Measurements from ENCODE around the gene ST8SIA1.
"Not testable (repeated sequence)": the region's sequence is repeated elsewhere in the genome, so short reads cannot be mapped to it uniquely, and the experiment has no call there.

The ST8SIA1 gene, protein sequence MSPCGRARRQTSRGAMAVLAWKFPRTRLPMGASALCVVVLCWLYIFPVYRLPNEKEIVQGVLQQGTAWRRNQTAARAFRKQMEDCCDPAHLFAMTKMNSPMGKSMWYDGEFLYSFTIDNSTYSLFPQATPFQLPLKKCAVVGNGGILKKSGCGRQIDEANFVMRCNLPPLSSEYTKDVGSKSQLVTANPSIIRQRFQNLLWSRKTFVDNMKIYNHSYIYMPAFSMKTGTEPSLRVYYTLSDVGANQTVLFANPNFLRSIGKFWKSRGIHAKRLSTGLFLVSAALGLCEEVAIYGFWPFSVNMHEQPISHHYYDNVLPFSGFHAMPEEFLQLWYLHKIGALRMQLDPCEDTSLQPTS

DNA sequence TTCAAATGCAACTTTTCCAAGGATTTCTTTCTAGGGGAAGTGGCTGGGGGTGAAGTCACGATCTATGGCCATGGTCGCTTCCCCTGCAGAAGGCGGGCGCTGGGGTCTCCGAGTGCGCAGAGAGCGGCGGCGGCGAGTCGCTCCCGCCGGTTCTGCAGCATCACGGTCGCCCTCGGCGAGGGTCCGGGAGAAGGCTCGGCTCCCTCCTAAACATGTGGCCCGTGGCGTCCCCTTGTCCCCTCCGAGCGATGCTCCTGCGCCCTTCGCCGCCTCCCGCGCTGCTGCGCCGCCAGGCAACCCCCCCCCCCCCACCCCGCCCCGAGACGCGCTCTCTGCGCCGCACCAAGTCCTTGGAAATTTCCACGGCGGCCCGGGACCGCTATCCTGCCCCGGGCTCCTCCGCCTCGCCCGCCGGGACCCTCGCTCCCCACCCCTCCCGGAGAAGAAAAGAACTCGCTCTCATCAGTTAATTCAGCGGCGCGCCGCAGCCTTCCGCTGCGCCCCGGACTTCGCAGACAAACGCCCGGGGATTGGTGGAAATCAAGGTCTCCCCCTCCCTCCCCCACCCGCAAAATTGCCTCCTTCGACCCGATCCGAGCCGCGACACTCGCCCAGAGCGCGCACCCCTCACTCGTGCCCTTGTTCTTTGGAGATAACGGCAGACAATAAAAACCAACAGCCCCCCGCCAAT, at the start of gene ST8SIA1:
TSS of gene ST8SIA1 (minus strand) at position 298 of the 691 bp plus-strand sequence. CDS start 475 bp downstream, outside the sequence.
- peak; percentile 31 for DNase-seq (ENCODE audit: low read depth)

DNA sequence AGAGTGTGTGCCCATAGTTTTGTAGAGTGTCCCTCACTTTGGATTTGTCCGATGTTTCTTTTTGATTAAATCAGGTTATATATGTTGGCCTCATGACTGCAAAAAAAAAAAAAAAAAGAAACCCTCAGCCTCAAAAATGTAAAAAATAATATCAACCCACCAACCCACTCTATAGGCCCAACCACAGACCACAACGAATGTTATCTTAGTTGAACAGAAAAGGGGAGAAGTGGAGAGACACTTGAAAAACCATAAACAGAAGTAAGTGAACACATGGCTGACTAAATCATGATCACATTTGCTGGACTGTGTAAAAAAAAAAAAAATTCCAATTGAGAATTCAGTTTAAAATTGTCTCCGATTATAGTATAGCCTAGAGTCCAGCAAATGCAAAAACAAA, 45.5 kb upstream of the ST8SIA1 start:
- DNase-seq (ENCODE audit: low read depth) = no peak

DNA sequence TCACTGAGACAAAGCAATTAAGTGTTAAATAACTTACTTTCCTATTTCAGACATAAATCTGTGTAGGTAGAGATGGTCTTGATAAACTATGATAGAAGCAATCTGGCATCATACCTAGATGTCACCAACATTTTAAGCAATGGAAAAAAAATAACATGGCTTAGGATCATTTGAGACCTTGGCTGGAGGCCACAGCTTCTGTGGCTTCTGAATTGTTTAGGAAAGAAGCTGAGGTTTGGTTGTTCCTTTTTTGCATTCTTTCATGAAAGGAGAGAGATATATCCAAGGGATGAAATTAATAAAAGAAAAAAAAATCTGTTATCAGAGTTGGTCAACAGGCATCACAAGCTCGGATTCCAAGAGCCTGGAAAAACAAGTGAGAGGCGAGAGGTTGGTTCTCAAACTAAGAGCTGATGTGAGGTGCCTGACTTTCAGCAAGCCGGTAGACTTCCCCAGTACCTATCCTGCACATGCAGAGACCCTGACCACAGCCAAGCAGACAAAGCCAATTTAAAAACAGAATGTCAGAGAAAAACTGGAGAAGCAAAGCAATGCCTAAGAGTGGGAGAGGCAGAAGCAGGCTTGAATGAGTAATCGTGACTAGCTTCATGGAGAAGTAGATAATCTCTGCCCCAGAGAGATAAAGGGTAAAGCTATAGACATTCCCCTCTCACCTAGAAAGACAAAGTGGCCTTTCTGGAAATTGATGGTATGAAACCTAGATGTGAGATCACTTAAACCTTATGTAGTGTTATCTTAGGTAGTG, 43.4 kb upstream of the ST8SIA1 start:
- DNase-seq (ENCODE audit: low read depth) = no peak

DNA sequence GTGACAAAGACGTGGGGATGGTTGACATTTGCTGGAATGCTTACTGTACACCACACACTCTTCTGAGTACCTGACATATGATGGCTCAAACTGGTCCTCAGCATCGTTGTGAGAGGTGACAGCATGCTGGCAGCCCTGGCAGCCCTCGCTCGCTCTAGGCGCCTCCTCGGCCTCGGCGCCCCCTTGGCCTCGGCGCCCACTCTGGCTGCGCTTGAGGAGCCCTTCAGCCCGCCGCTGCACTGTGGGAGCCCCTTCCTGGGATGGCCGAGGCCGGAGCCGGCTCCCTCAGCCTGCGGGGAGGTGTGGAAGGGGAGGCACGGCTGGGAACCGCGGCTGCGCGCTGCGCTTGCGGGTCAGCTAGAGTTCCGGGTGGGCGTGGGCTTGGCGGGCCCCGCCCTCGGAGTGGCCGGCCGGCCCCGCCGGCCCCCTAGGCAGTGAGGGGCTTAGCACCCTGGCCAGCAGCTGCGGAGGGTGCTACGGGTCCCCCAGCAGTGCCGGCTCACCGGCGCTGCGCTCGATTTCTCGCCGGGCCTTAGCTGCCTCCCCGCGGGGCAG, 42.2 kb upstream of the ST8SIA1 start:
- DNase-seq (ENCODE audit: low read depth) = not testable (repeated sequence)

DNA sequence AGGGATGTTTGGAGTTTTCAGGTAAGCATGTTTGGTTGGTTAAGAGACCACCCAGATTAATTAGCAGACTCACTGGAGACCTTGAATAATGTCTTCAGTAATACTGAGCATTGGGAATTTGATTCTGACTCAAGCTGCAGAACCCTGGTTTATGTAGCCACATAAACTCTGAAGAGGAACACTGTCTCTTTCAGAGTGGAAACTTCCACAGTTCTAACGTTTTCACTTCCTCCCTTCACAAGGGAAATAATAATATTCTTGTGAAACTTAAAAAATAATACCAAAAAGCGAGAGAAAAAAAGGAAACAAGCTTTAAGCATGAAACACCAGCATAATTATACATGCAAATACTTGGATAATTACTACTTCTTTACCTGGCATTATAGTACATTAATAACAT, 40.0 kb upstream of the ST8SIA1 start:
- no peak for DNase-seq (ENCODE audit: low read depth)

DNA sequence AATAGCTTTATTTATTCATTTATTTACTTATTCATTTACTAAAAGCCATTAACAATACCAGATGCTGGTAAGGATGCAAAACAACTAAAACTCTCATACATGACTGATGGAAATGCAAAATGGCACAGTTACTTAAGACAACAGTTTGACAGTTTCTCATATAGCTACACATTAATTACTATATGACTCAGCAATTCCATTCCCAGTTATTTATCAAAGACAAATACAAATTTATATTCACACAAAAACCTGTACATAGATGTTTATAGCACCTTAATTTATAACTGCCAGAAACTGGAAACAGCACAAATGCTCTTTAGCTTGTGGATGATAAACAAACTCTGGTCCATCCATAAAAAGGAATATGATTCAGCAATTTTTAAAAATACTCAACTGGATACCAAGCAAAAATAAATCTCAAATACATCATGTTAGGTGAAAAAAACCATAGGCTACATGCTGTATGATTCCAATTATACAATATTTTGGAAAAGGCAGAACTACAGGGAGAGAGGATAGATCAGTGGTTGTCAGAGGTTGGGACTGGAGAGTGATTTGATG, 37.9 kb upstream of the ST8SIA1 start:
- no peak for DNase-seq (ENCODE audit: low read depth)

DNA sequence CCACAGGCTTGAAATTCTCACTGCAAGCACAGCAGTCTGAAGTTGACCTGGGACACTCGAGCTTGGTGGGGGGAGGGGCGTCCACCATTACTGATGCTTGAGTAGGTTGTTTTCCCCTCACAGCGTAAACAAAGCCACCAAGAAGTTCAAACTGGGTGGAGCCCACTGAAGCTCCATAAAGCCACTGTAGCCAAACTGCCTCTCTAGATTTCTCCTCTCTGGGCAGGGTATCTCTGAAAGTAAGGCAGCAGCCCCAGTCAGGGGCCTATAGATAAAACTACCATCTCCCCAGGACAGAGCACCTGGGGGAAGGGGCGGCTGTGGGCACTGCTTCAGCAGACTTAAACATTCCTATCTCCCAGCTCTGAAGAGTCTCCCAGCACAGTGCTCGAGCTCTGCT, 31.7 kb upstream of the ST8SIA1 start:
- DNase-seq (ENCODE audit: low read depth) = no peak

DNA sequence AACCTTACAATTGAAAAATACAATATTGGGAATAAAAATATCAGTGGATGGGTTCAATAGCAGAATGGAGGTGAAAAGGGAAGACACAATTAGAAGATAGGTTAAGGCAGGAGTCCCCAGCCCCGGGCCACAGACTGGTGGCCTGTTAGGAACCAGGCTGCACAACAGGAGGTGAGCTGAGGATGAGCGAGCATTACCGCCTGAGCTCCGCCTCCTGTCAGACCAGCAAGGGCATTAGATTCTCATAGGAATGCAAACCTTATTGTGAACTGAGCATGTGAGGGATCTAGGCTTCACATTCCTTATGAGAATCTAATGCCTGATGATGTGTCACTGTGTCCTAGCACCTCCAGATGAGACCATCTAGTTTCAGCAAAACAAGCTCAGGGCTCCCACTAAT, 27.3 kb upstream of the ST8SIA1 start:
- DNase-seq (ENCODE audit: low read depth) = no peak

DNA sequence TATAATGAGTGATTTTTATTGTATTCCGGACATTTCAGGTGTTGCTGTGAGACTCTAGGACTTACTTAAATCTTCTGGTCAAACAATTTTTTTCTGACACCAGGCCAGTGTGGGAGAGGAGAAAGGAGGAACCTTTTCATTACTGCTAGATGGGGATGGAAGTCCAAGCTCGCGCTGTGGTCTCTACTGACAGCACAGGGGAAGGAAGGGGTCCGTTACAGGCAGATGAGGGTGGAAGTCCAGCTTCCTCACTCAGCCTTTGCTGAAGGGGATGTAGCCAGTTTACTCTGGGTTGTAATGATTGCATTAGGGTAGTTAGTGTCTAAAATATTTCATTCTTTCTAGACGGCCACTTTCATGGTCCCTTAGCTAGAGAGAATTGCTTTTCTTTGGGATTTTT, 26.3 kb upstream of the ST8SIA1 start:
- no peak for DNase-seq (ENCODE audit: low read depth)

DNA sequence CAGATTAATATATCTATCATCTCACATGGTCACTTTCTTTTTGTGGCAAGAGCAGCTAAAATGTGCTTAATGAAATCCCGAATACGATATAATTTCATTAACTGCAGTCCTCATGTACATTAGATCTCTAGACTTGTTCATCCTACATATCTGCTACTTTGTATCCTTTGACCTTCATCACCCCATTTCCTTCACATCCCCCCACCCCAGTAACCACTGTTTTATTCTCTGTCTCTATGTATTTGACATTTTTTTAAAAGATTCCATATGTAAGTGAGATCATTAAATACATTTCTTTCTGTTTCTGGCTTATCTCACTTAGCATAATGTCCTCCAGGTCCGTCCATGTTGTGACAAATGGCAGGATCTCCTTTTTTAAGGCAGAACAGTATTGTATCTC, 23.0 kb upstream of the ST8SIA1 start:
- DNase-seq (ENCODE audit: low read depth) = no peak

DNA sequence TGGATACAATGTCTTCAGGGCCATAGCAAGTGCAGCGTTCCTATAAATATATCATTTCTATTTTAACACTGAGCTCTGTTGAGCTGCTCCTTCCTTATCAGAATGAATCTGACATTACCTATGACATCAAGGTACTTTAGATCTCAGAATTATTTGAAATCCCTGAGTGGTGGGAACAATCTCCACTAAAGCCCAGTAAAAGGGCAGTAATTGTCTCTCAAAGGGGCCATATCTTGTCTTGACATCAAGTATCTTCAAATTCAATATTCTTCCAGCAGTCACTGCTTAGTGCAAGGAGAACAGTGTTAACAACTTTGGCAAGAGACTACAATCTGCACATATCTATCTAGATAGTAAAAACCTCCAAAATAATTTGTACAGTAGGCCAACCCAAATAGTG, 21.7 kb upstream of the ST8SIA1 start:
- DNase-seq (ENCODE audit: low read depth) = no peak

DNA sequence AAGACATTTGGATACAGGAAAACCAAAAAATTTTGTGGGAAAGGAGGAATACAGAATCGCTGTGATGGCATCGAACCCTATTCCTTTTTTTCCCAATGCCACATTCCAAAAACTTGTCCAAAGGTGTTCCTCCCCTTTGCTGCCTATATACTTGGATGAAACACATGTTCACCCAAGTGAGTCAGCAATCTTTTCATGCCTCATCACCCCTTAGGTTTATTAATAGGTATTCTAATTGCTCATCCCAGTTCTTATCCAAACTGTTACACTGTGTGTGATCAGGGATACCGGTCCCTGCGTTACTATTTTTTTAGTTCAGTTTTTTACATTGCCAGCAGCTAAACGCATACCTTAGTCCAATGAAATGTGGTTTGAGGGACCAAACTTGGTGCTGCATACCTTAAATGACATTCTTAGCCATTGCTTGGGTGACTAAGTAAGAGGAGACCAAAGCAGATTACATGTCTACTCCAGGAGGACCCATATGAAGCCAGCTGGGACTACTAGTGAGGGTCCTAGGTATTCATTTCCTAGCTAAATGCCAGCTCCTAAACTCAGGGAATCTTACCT, 20.6 kb upstream of the ST8SIA1 start:
- no peak for DNase-seq (ENCODE audit: low read depth)

DNA sequence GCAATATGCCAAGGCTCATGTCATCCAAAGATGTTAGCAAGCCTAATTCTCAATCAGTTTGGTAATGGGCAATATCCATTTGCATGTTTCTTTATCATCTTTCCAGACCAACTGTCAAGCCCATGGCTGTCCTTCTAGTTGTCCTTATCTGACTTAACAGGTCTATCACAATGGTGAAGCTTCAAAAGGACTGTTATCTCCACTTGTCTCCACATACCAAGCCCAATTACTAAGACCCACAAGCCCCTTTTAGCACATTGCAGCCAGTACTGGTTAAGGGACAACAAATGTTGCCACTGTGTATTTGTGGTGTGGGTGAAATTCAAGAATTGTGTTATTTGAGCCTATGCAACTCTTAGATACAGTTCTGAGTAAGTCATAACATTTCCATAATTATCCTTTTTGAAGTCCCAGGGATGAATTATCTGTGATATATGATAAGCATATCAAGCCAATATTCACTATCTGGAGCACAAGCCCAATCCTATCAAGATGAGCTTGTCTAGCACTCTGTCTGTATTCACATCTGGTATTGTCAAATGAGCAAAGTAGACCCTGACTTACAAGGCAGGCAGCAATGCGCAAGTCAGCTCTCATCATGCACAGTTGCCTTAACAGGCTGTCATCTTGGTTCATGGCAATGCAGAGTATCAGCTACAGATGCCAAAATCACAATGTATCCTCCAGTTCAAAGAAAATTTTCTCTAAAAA, 19.3 kb upstream of the ST8SIA1 start:
- DNase-seq (ENCODE audit: low read depth) = no peak

DNA sequence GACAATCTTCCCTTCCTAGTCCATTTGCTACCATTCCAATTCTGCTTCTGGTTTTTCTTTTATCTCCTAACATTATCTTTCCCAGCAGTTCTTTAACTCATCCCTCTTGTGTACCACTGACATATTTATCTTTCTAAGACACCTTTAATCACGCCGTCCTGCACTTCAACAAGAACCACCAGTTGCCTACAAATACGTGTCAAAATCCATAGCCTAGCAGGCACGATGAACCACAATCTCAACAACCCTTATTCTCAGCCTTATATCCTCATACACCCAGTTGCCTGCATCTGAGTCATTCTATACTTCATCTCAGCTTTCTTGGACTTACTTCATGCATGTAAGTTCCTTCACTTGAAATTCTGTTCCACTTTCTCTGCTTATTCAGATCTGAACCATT, 16.4 kb upstream of the ST8SIA1 start:
- DNase-seq (ENCODE audit: low read depth) = no peak

DNA sequence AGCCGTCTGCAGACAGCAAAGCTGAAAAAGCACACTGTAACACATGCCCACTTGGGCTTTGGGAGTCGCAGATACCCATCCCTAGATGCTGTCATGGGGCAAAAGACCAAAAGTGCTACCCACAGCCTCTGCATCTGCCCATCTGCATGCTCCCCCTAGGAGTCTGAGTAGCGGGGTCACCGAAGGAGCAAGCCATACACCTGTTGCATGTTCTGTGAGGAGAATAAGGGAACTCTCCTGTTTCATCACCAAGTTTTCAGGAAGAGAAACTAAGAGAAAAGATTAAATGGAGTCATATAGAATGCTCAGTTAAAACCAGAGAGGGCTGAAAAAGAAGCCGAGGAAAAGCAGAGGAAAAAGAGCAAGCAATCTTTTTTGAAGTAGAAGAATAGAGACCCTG, 13.7 kb upstream of the ST8SIA1 start:
- no peak for DNase-seq (ENCODE audit: low read depth)

DNA sequence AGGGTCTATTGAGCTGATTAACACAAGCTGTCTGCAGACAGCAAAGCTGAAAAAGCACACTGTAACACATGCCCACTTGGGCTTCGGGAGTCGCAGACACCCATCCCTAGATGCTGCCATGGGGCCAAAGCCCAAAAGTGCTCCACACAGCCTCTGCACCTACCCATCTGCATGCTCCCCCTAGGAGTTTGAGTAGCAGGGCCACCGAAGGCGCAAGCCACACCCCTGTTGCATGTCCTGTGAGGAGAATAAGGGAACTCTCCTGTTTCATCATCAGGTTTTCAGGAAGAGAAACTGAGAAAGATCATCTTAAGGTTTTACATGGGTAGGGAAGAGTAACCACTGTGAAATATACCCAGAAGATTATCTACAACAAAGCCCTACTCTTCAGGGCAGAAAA, 5.6 kb upstream of the ST8SIA1 start:
- no peak for DNase-seq (ENCODE audit: low read depth)

DNA sequence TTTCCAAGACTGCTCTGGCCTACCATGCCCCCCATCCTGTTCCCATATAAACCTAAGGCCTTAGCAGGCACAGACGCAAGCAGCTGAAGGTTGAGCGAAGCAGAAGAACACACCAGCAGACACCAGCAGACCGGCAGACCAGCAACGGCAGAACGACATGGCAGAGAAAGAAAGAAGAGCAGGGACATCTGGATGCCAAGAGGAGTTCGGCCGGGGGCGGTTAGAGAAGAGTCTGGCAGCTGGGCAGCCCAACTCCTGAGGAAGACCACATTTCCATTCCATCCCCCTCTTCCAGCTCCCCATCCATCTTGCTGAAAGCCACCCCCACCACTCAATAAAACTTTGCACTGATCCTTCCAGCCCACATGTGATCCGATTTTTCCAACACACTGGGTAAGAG, 5.2 kb upstream of the ST8SIA1 start:
- DNase-seq (ENCODE audit: low read depth) = no peak

DNA sequence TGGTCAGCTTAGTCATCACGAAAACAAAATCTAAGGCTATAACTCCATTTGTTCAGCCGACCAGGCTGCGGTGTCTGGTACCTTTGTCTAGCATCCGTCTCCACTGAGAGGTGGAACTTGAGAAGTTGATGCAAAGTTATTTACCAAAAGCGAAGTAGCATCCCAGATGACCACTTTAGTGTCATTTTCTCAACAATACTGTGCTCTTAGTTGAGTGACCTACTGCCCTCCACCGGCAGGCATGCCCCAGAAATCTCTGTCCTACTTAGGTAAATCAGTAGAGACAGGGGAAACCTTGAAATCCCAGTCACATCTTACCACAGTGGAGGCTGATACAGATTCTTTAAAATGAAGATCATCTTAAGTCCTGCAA, 1.3 kb upstream of the ST8SIA1 start:
- no peak for DNase-seq (ENCODE audit: low read depth)

DNA sequence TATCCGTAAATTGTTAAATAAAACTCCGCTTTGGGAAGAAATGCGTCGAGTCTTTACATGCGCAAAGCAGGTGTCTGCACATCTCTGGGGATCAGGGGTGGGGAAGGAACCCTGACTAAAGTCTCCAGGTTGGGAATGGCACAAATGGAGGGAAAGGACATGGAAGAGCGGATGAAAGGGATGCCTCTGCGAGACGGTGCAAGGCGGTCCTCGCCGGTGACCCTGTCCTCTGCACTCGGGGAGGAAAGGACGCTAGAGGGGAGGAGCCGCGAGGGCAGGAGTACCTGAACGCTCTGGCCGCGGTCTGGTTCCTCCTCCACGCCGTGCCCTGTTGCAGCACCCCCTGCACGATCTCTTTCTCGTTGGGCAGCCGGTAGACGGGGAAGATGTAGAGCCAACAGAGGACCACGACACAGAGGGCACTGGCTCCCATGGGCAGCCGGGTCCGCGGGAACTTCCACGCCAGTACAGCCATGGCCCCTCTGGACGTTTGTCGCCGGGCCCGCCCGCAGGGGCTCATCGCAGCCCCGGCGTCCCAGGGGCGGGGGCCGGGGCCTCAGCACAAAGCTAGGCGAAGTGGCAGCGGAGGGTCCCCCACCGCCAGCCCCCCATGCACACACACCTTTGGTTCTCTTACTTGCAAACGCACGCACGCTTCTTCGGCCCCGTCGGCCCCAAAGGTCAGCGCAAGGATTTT, 646 bp downstream of the ST8SIA1 start:
- no peak for DNase-seq (ENCODE audit: low read depth)

DNA sequence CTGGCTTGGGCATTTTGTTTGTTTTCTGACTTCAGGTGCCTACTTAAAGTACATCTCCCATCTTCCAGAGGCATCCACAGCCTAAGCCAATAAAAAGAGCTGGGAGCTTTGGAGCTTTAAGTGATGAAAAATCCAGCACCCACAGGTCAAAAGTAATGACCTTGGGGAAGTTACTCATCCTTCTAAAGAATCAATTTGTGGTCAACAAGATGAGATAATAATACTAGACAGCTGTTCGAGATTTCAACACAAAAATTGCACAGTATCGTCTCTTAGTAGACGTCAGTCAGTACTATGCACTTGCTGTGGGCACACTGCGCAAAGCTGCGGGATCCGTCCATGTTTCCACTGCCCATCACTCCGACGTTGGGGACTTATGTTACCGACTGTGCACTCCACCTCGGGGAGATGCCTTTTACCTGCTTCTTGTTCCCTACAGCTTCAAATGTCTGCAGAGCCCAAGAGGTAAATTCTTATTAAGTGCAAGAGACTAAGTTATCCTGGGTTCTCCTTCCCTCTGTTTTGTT, 1.3 kb downstream of the ST8SIA1 start:
- no peak for DNase-seq (ENCODE audit: low read depth)

DNA sequence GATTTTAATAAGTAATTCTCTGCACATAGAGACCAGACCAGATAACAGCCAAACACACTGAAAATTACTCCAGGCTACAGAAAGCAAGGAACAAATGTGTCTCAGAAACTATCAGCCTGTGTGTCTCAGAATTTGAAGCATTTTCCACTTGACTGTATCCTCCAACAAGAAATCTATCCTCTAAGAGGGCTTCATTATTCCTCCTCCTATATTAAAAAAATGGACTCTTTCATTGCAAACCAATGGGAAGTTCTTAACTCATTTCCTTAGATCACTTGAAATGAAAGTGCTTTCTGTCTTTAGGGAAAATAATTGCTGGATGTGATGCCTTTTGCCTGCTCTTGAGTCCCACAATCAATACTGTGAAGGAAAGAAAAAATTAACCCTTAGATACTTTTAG, 2.3 kb downstream of the ST8SIA1 start:
- no peak for DNase-seq (ENCODE audit: low read depth)

Data from stimulated activated CD4-positive, alpha-beta T cell treated with anti-CD3 and anti-CD28 coated beads, Interleukin-2, amount 100 ng/mL, for 4 hours (primary cell).